Measurements from ENCODE around the gene ART5.

DNA sequence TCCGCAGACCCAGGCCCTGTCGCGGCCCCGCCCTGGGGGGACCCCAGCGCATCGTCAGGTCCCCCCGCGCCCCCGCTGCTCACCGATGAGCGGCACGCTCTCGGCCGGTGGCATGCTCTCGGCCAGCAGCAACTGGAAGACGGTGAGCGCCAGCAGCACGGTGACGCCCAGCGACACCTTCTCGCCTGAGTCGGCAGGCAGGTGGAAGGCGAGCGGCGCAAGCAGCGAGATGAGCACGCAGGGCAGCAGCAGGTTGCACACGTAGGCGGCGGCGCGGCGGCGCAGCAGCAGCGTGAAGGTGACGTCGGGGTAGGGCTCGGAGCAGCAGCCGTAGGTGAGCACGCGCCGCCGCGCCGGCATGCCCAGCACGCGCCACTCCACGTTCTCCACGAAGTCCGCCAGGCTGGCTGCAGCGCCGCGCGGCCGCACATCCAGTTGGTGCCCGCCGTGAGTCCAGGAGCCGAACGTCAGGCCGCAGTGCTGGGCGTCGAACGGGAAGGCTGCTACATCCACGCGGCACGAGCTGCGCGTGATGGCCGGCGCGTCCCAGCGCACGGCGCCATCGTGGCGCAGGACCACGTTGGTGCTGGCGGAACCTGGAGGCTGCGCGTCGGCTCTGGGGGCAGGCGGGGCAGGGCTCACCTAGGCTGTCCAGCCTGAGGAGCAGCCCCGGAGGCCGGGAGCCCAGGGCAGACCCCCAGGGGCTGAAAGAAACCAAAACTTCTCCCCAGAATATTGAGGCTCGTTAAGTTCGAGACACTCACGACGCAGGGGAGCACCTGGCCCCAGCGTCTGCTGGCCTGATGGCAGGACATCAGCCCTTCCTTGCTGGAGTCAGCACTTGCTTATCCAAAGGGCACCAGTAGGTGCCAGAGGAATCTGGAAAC, 25.6 kb upstream of the ART5 start:
- TF ChIP-seq RAD21 (IDR thresholded peaks at IDR 0.05; ENCODE audit: low read length) (no peak), POLR2A (IDR thresholded peaks at IDR 0.05; ENCODE audit: low read depth, low read length) (no peak), BHLHE40 (IDR thresholded peaks at IDR 0.05; ENCODE audit: low read depth, low read length) (no peak), RCOR1 (IDR thresholded peaks at IDR 0.05; ENCODE audit: insufficient replicate concordance, low read length) (no peak), MXI1 (IDR thresholded peaks at IDR 0.05; ENCODE audit: borderline replicate concordance, low read depth, low read length) (no peak), MAZ (IDR thresholded peaks at IDR 0.05; ENCODE audit: borderline replicate concordance, low read depth, low read length) (no peak), NFE2L2 (IDR thresholded peaks at IDR 0.05; ENCODE audit: low read depth, low read length) (no peak)
- TF ChIP-seq, protein P1, sequence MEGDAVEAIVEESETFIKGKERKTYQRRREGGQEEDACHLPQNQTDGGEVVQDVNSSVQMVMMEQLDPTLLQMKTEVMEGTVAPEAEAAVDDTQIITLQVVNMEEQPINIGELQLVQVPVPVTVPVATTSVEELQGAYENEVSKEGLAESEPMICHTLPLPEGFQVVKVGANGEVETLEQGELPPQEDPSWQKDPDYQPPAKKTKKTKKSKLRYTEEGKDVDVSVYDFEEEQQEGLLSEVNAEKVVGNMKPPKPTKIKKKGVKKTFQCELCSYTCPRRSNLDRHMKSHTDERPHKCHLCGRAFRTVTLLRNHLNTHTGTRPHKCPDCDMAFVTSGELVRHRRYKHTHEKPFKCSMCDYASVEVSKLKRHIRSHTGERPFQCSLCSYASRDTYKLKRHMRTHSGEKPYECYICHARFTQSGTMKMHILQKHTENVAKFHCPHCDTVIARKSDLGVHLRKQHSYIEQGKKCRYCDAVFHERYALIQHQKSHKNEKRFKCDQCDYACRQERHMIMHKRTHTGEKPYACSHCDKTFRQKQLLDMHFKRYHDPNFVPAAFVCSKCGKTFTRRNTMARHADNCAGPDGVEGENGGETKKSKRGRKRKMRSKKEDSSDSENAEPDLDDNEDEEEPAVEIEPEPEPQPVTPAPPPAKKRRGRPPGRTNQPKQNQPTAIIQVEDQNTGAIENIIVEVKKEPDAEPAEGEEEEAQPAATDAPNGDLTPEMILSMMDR (conservative IDR thresholded peaks at IDR 0.05; ENCODE audit: low read depth, low read length), result no peak
- TF ChIP-seq, protein P2, sequence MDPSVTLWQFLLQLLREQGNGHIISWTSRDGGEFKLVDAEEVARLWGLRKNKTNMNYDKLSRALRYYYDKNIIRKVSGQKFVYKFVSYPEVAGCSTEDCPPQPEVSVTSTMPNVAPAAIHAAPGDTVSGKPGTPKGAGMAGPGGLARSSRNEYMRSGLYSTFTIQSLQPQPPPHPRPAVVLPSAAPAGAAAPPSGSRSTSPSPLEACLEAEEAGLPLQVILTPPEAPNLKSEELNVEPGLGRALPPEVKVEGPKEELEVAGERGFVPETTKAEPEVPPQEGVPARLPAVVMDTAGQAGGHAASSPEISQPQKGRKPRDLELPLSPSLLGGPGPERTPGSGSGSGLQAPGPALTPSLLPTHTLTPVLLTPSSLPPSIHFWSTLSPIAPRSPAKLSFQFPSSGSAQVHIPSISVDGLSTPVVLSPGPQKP (IDR thresholded peaks at IDR 0.05; ENCODE audit: borderline replicate concordance, low read depth, low read length), result no peak
